GM23248 (cell line): Measurements from ENCODE around the gene TARS1. TPM values are rescaled to one million over a fixed set of nuclear protein-coding genes. Genes with fewer than 3 reads are reported as not detected.

Experiments
- DNase-seq: peaks from one replicate; pipeline ENCODE4 v3.0.0-alpha.2; 2015
- H2AFZ ChIP-seq: fragments of 200-600 bp; sonication (generic); 2 replicates; pipeline ENCODE4 v1.6.1; 2016; ENCODE audit warnings: antibody characterized with exemption
- H3F3A ChIP-seq: fragments of 200-600 bp; sonication (generic); 2 replicates; pipeline ENCODE4 v1.6.1; 2016; ENCODE audit warnings: mild to moderate bottlenecking, antibody characterized with exemption, mixed run types; ENCODE audit not compliant: insufficient read depth
- H3K27ac ChIP-seq: fragments of 200-600 bp; sonication (generic); 2 replicates; pipeline ENCODE4 v1.5.1; 2016; ENCODE audit warnings: mild to moderate bottlenecking
- H3K27me3 ChIP-seq: fragments of 200-600 bp; sonication (generic); replicated peaks from 2 replicates; pipeline ENCODE4 v1.6.1; 2016; ENCODE audit warnings: mild to moderate bottlenecking; ENCODE audit not compliant: insufficient read depth
- H3K36me3 ChIP-seq: fragments of 200-600 bp; sonication (generic); 2 replicates; pipeline ENCODE4 v1.6.1; 2016; ENCODE audit warnings: low read depth, mild to moderate bottlenecking
- H3K4me1 ChIP-seq: fragments of 200-600 bp; sonication (generic); 2 replicates; pipeline ENCODE4 v1.6.1; 2016; ENCODE audit warnings: mild to moderate bottlenecking; ENCODE audit not compliant: insufficient read depth
- H3K4me2 ChIP-seq: fragments of 200-600 bp; sonication (generic); one replicate; pipeline ENCODE4 v1.6.1; 2016; ENCODE audit warnings: mild to moderate bottlenecking; ENCODE audit not compliant: unreplicated experiment
- H3K4me3 ChIP-seq: fragments of 200-600 bp; sonication (generic); 2 replicates; pipeline ENCODE4 v1.5.1; 2016; ENCODE audit warnings: mild to moderate bottlenecking
- H3K79me2 ChIP-seq: fragments of 200-600 bp; sonication (generic); 2 replicates; pipeline ENCODE4 v1.6.1; 2016; ENCODE audit warnings: mild to moderate bottlenecking; ENCODE audit not compliant: insufficient read depth
- H3K9ac ChIP-seq: fragments of 200-600 bp; sonication (generic); 2 replicates; pipeline ENCODE4 v1.6.1; 2016; ENCODE audit warnings: mild to moderate bottlenecking
- H3K9me2 ChIP-seq: fragments of 200-600 bp; sonication (generic); 2 replicates; pipeline ENCODE4 v1.6.1; 2016; ENCODE audit warnings: mixed run types, mild to moderate bottlenecking, moderate library complexity; ENCODE audit not compliant: insufficient read depth
- H3K9me3 ChIP-seq: fragments of 200-600 bp; sonication (generic); one replicate; pipeline ENCODE4 v1.6.1; 2017; ENCODE audit warnings: low read depth
- H4K20me1 ChIP-seq: fragments of 200-600 bp; sonication (generic); 2 replicates; pipeline ENCODE4 v1.6.0; 2016; ENCODE audit not compliant: insufficient read depth
- EZH2 ChIP-seq: fragments of 200-600 bp; sonication (generic); IDR thresholded peaks from 2 replicates; pipeline ENCODE4 v1.6.1; 2018; ENCODE audit warnings: antibody characterized with exemption, mild to moderate bottlenecking; ENCODE audit not compliant: insufficient read depth, poor library complexity, severe bottlenecking
- EZH2phosphoT487 ChIP-seq: fragments of 200-600 bp; sonication (generic); IDR thresholded peaks from 2 replicates; pipeline ENCODE4 v1.6.1; 2018; ENCODE audit warnings: antibody characterized with exemption, moderate library complexity, mild to moderate bottlenecking, low read depth; ENCODE audit not compliant: insufficient read depth
- WGBS, 2 experiments: methylation state at CpG; one replicate each; pipeline ENCODE4 v1.1.6; 2015 to 2017; ENCODE audit warnings: low lambda C conversion rate in 2 of 2, low coverage in 1 of 2; ENCODE audit errors: missing lambda C conversion rate in 2 of 2; 5-methylcytosine and 5-hydroxymethylcytosine counted together
- in situ Hi-C: fragments of 300-500 bp; cut with MboI; formaldehyde crosslinking; loops from 2 replicates; pipeline ENCODE4 v1.15.0; 2020
- polyA plus RNA-seq: library from polyadenylated mRNA; unstranded; fragments of >200 nt; fragmentation: Nextera tagmentation; extraction: Ambion mirVana; gene quantifications from 2 replicates; pipeline ENCODE4 v1.2.1, GENCODE V29; 2016
- total RNA-seq: library from RNA; depleted of rRNA; stranded (reverse); fragments of >200 nt; shearing (Covaris generic); gene quantifications from 2 replicates; pipeline ENCODE4 v1.2.3, GENCODE V29; 2014

The TARS1 gene
- total and polyA plus RNA-seq, 2 experiments from 2014 or later: 244 to 268 TPM

GRCh38 chr5:33489481-33490067 is 48.8 kb downstream of the TARS1 start:
- H3K36me3 ChIP-seq: no peaks in the 10 kb centered on the region
- in situ Hi-C loops: no loop called here
- H3K4me1 ChIP-seq: no peaks in the 10 kb centered on the region
- 87% methylated on average over 6 of the region's 6 CpGs for WGBS, 2 experiments
- no peaks in the 10 kb centered on the region for H3K9me2 ChIP-seq
- H3K79me2 ChIP-seq: no peaks in the 10 kb centered on the region
- no peak overlapping the region for H3K27ac ChIP-seq
- no peak overlapping the region for H3K4me3 ChIP-seq
- no peaks in the 10 kb centered on the region for H3K9me3 ChIP-seq
- H3K9ac ChIP-seq: no peak overlapping the region
- no peaks in the 10 kb centered on the region for H3K27me3 ChIP-seq
- H3K4me2 ChIP-seq: no peak overlapping the region
- H4K20me1 ChIP-seq: no peaks in the 10 kb centered on the region
- no peak overlapping the region for H2AFZ ChIP-seq
- no peak for DNase-seq
- H3F3A ChIP-seq: no peaks in the 10 kb centered on the region
- TF ChIP-seq EZH2 (no peak), EZH2phosphoT487 (no peak)

GRCh38 chr5:33490071-33490665 is 49.4 kb downstream of the TARS1 start:
- no peak overlapping the region for H3K27ac ChIP-seq
- in situ Hi-C loops: no loop called here

GRCh38 chr5:33491941-33492340 is 51.2 kb downstream of the TARS1 start:
- Histone ChIP-seq H3K4me3 (no peak overlapping the region), H3K9me3 (no peaks in the 10 kb centered on the region), H3K4me2 (no peak overlapping the region), H3K27ac (no peak overlapping the region), H3K27me3 (no peaks in the 10 kb centered on the region), H3K9ac (no peak overlapping the region), H3K79me2 (no peaks in the 10 kb centered on the region), H3K36me3 (no peaks in the 10 kb centered on the region), H3K4me1 (no peaks in the 10 kb centered on the region), H2AFZ (no peak overlapping the region), H3K9me2 (no peaks in the 10 kb centered on the region), H3F3A (no peaks in the 10 kb centered on the region), H4K20me1 (no peaks in the 10 kb centered on the region)
- in situ Hi-C loops: no loop called here
- peak; percentile 25 for DNase-seq
- TF ChIP-seq EZH2 (no peak), EZH2phosphoT487 (no peak)

More at GRCh38 chr5:33490071-33490665, 49.4 kb downstream of the TARS1 start:
- no peak for TF ChIP-seq EZH2
- no peak for TF ChIP-seq EZH2phosphoT487
- no peaks in the 10 kb centered on the region for H3K4me1 ChIP-seq
- no peak overlapping the region for H3K4me2 ChIP-seq
- WGBS, 2 experiments: 31 to 34% methylated on average over 1 of the region's 1 CpG
- H3K9me2 ChIP-seq: no peaks in the 10 kb centered on the region
- no peaks in the 10 kb centered on the region for H3K79me2 ChIP-seq
- no peak for DNase-seq
- no peaks in the 10 kb centered on the region for H3K9me3 ChIP-seq
- no peak overlapping the region for H3K9ac ChIP-seq
- no peak overlapping the region for H3K4me3 ChIP-seq
- no peak overlapping the region for H2AFZ ChIP-seq
- H3F3A ChIP-seq: no peaks in the 10 kb centered on the region
- H4K20me1 ChIP-seq: no peaks in the 10 kb centered on the region
- H3K27me3 ChIP-seq: no peaks in the 10 kb centered on the region
- H3K36me3 ChIP-seq: no peaks in the 10 kb centered on the region

GRCh38 chr5:33494466-33494865 is 53.7 kb downstream of the TARS1 start:
- H3K4me1 ChIP-seq: no peaks in the 10 kb centered on the region
- H2AFZ ChIP-seq: no peak overlapping the region
- no peaks in the 10 kb centered on the region for H3K9me2 ChIP-seq
- no peaks in the 10 kb centered on the region for H3K79me2 ChIP-seq
- H3K4me3 ChIP-seq: no peak overlapping the region
- no peaks in the 10 kb centered on the region for H3F3A ChIP-seq
- no peaks in the 10 kb centered on the region for H3K9me3 ChIP-seq
- no peak overlapping the region for H3K9ac ChIP-seq
- TF ChIP-seq EZH2phosphoT487 (no peak), EZH2 (no peak)
- no peak for DNase-seq
- 0 to 3% methylated on average over 1 of the region's 1 CpG for WGBS, 2 experiments
- no peak overlapping the region for H3K27ac ChIP-seq
- no peaks in the 10 kb centered on the region for H3K36me3 ChIP-seq
- in situ Hi-C loops: no loop called here
- H3K4me2 ChIP-seq: no peak overlapping the region
- no peaks in the 10 kb centered on the region for H3K27me3 ChIP-seq
- H4K20me1 ChIP-seq: no peaks in the 10 kb centered on the region
